ENCODE data around the gene HSDL1. TPM values are rescaled to one million over a fixed set of nuclear protein-coding genes. Genes with fewer than 3 reads are reported as not detected.

HSDL1 gene
- total RNA-seq, 1 donor from 2014 or later: 47.7 TPM

- Mint-ChIP-seq H3K4me3 (ENCODE audit: low read depth) (no peak overlapping the region), H3K4me1 (ENCODE audit: low read depth) (no peaks in the 10 kb centered on the region), H3K27me3 (no peaks in the 10 kb centered on the region), H3K27ac (no peak overlapping the region), H3K9me3 (ENCODE audit: low read depth) (no peaks in the 10 kb centered on the region), H3K36me3 (ENCODE audit: insufficient read depth) (peaks cover 28% of the 10 kb centered on the region)
- DNase-seq (ENCODE audit: low spot score, unreplicated experiment): no peak
- TF ChIP-seq, protein P1, sequence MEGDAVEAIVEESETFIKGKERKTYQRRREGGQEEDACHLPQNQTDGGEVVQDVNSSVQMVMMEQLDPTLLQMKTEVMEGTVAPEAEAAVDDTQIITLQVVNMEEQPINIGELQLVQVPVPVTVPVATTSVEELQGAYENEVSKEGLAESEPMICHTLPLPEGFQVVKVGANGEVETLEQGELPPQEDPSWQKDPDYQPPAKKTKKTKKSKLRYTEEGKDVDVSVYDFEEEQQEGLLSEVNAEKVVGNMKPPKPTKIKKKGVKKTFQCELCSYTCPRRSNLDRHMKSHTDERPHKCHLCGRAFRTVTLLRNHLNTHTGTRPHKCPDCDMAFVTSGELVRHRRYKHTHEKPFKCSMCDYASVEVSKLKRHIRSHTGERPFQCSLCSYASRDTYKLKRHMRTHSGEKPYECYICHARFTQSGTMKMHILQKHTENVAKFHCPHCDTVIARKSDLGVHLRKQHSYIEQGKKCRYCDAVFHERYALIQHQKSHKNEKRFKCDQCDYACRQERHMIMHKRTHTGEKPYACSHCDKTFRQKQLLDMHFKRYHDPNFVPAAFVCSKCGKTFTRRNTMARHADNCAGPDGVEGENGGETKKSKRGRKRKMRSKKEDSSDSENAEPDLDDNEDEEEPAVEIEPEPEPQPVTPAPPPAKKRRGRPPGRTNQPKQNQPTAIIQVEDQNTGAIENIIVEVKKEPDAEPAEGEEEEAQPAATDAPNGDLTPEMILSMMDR (IDR thresholded peaks at IDR 0.05; ENCODE audit: unreplicated experiment): no peak
Observed at GRCh38 chr16:84079664-84080063, 65.3 kb downstream of the HSDL1 start.

DNA sequence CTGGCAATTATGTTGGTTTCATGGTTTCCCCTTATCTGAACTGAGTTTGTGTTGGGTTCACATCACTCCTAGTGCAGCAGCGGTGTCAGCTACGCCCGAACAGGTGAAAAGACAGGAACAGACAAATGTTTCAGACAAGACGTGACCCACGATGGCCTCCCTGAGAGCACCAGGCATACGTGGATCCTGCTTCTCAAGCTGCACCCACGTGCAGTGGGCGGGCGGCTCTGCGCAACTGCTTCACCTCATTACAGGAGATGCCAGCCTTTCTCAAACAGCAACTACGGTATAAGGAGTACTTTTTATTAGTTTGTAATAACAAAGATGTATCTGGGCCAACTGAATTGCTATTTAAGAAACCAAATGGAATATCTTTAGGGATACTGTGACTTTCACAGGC lies 69.6 kb downstream of the HSDL1 start:
- peaks cover 35% of the 10 kb centered on the region for H3K36me3 Mint-ChIP-seq (ENCODE audit: insufficient read depth)
- H3K4me1 Mint-ChIP-seq (ENCODE audit: low read depth): no peaks in the 10 kb centered on the region
- no peak for DNase-seq (ENCODE audit: low spot score, unreplicated experiment)
- no peak overlapping the region for H3K4me3 Mint-ChIP-seq (ENCODE audit: low read depth)
- H3K27ac Mint-ChIP-seq: no peak overlapping the region
- no peaks in the 10 kb centered on the region for H3K27me3 Mint-ChIP-seq
- TF ChIP-seq, protein P1 (IDR thresholded peaks at IDR 0.05; ENCODE audit: unreplicated experiment): no peak
- H3K9me3 Mint-ChIP-seq (ENCODE audit: low read depth): no peaks in the 10 kb centered on the region

DNA sequence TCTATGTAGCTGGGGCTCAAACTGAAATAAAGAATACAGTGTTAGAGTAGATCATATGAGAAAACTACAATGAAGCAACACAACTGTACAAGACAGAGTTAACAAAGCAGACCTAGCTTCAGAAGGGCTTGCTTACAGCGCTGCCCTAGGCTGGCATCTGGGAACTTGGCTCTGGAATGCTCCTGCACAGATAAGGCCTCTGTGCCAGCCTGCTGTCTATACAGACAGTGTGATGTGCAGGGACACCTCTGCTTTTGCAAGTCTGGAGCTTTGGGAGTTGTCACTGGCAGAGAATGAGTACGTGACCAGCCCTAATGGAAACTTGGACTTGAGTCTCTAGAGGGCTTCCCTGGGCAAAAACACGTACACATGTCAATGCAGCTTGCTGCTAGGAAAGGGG lies 70.3 kb downstream of the HSDL1 start:
- Mint-ChIP-seq H3K36me3 (ENCODE audit: insufficient read depth) (peaks cover 33% of the 10 kb centered on the region), H3K4me1 (ENCODE audit: low read depth) (no peaks in the 10 kb centered on the region), H3K4me3 (ENCODE audit: low read depth) (no peak overlapping the region), H3K9me3 (ENCODE audit: low read depth) (no peaks in the 10 kb centered on the region), H3K27ac (no peak overlapping the region), H3K27me3 (no peaks in the 10 kb centered on the region)
- TF ChIP-seq, protein P1 (IDR thresholded peaks at IDR 0.05; ENCODE audit: unreplicated experiment): no peak
- DNase-seq (ENCODE audit: low spot score, unreplicated experiment): no peak

Other genes starting within 250 kb of the HSDL1 start
- 9.4 and 9.6 TPM in 2 replicates for gene MLYCD, start 246.1 kb downstream of the HSDL1 start, total RNA-seq
- gene OSGIN1, start 191.9 kb downstream of the HSDL1 start, total RNA-seq: 2.3 and 2.7 TPM in 2 replicates
- gene NECAB2, start 176.9 kb downstream of the HSDL1 start, total RNA-seq: 4.4 and 4.6 TPM in 2 replicates
- gene SLC38A8, start 102.4 kb downstream of the HSDL1 start, total RNA-seq: 0.24 and 0.80 TPM in 2 replicates
- 94.7 and 98.9 TPM in 2 replicates for gene MBTPS1, start 28.2 kb downstream of the HSDL1 start, total RNA-seq
- 1.4 and 1.8 TPM in 2 replicates for gene DNAAF1, start 131 bp upstream of the HSDL1 start, total RNA-seq
- gene TAF1C, start 41.9 kb upstream of the HSDL1 start, total RNA-seq: 87.1 and 94.7 TPM in 2 replicates
- not detected in 2 replicates for gene ADAD2, start 46.0 kb upstream of the HSDL1 start, total RNA-seq
- not detected in 2 replicates for gene KCNG4, start 94.8 kb upstream of the HSDL1 start, total RNA-seq
- 0.09 and 0.24 TPM in 2 replicates for gene WFDC1, start 149.7 kb upstream of the HSDL1 start, total RNA-seq
- 6.8 and 10.8 TPM in 2 replicates for gene ATP2C2, start 223.4 kb upstream of the HSDL1 start, total RNA-seq